GM12878 (cell line): ENCODE results near the gene ACADL. TPM values are rescaled to one million over a fixed set of nuclear protein-coding genes. Genes with fewer than 3 reads are reported as not detected.

ENCODE experiments used
- ATAC-seq: fragments of 200-7000 bp; cut with Tn5 transposase; 3 replicates; pipeline ENCODE4 v1.9.1; 2020; ENCODE audit warnings: mild to moderate bottlenecking, moderate library complexity
- BruUV-seq: library from RNA; stranded (reverse); fragments of 400-500 nt; replicated peaks from 2 replicates; lab custom pipeline; 2021; lab: Mats Ljungman, UMichigan
- CTCF ChIA-PET: fragments of 300-600 bp; sonication (Branson Sonifier 250); formaldehyde crosslinking; extraction: SDS; loops from one replicate; lab custom pipeline; 2021; ENCODE audit warnings: inconsistent platforms; lab: Yijun Ruan, JAX
- POLR2A ChIA-PET: fragments of 350-600 bp; formaldehyde crosslinking; extraction: SDS; loops from one replicate; lab custom pipeline; 2021; ENCODE audit warnings: inconsistent platforms; lab: Charles Lee
- RAD21 ChIA-PET: fragments of 300-600 bp; sonication (Branson Sonifier 250); formaldehyde crosslinking; loops from one replicate; lab custom pipeline; 2023; ENCODE audit warnings: antibody characterized with exemption; ENCODE audit not compliant: unreplicated experiment; lab: Charles Lee
- SMC1A ChIA-PET: fragments of 300-600 bp; sonication (Branson Sonifier 250); formaldehyde crosslinking; loops from one replicate; lab custom pipeline; 2023; ENCODE audit not compliant: unreplicated experiment, uncharacterized antibody; lab: Charles Lee
- DNase-seq: peaks from one replicate; pipeline ENCODE4 v3.0.0-alpha.2; 2011; ENCODE audit warnings: low read depth, low spot score
- FAIRE-seq: peaks from 3 replicates; lab custom pipeline; 2011; peaks lifted over from hg19 to GRCh38; lab: Jason Lieb, UNC
- H2AFZ ChIP-seq: 2 replicates; pipeline ENCODE4 v1.6.0; 2011; ENCODE audit warnings: low read depth, low read length, control low read depth; ENCODE audit not compliant: control insufficient read depth
- H3K27ac ChIP-seq: 2 replicates; pipeline ENCODE4 v1.5.1; 2011; ENCODE audit warnings: control low read depth; ENCODE audit not compliant: control insufficient read depth, insufficient read depth
- H3K27me3 ChIP-seq, 2 experiments: replicated peaks in 1 of 2; 2 replicates each; pipeline versions ENCODE4 v1.6.0 to v1.6.1; 2011; ENCODE audit warnings: low read length in 1 of 2; ENCODE audit not compliant: control insufficient read depth in 2 of 2, insufficient read depth in 2 of 2
- H3K36me3 ChIP-seq, 2 experiments: 2 replicates each; pipeline ENCODE4 v1.5.1; 2011; ENCODE audit warnings: low read length in 1 of 2; ENCODE audit not compliant: control insufficient read depth in 2 of 2, insufficient read depth in 2 of 2
- H3K4me1 ChIP-seq: 2 replicates; pipeline ENCODE4 v1.6.1; 2011; ENCODE audit warnings: mild to moderate bottlenecking, low read length, moderate library complexity, mixed read lengths; ENCODE audit not compliant: control insufficient read depth, insufficient read depth
- H3K4me2 ChIP-seq: 2 replicates; pipeline ENCODE4 v1.6.0; 2011; ENCODE audit warnings: control low read depth; ENCODE audit not compliant: control insufficient read depth, insufficient read depth
- H3K4me3 ChIP-seq: fragments of 200-600 bp; sonication (generic); 2 replicates; pipeline ENCODE4 v1.5.1; 2016
- H3K79me2 ChIP-seq: 2 replicates; pipeline ENCODE4 v1.6.0; 2011; ENCODE audit warnings: low read length; ENCODE audit not compliant: control insufficient read depth, insufficient read depth
- H3K9ac ChIP-seq: 2 replicates; pipeline ENCODE4 v1.8.0; 2011; ENCODE audit warnings: low read length, control low read depth, mixed read lengths; ENCODE audit not compliant: control insufficient read depth, insufficient read depth
- H3K9me3 ChIP-seq: replicated peaks from 3 replicates; pipeline ENCODE4 v1.5.1; 2011; ENCODE audit warnings: mild to moderate bottlenecking, low read length; ENCODE audit not compliant: control insufficient read depth, insufficient read depth
- H4K20me1 ChIP-seq: 2 replicates; pipeline ENCODE4 v1.6.0; 2011; ENCODE audit not compliant: control insufficient read depth, insufficient read depth
- CEBPZ ChIP-seq: fragments of 150-350 bp; IDR thresholded peaks from 2 replicates; pipeline ENCODE4 v1.6.1; 2016; ENCODE audit warnings: low read depth, low read length
- GATAD2B ChIP-seq: fragments of 450-650 bp; conservative IDR thresholded peaks from 2 replicates; pipeline ENCODE4 v1.6.1; 2017; ENCODE audit warnings: low read depth, mild to moderate bottlenecking, moderate library complexity
- IRF5 ChIP-seq: fragments of 450-650 bp; IDR thresholded peaks from 2 replicates; pipeline ENCODE4 v1.6.1; 2017; ENCODE audit warnings: borderline replicate concordance
- MLLT1 ChIP-seq: fragments of 450-650 bp; IDR thresholded peaks from 2 replicates; pipeline ENCODE4 v1.6.1; 2016; ENCODE audit warnings: mild to moderate bottlenecking
- NFYA ChIP-seq: IDR thresholded peaks from 2 replicates; pipeline ENCODE4 v1.6.1; 2011; ENCODE audit warnings: low read depth, mild to moderate bottlenecking, low read length, improper control_type of control experiment, borderline replicate concordance
- NR2F1 ChIP-seq: fragments of 450-650 bp; conservative IDR thresholded peaks from 2 replicates; pipeline ENCODE4 v1.6.1; 2017; ENCODE audit warnings: mild to moderate bottlenecking
- NRF1 ChIP-seq: conservative IDR thresholded peaks from 2 replicates; pipeline ENCODE4 v1.6.1; 2011; ENCODE audit warnings: mild to moderate bottlenecking, low read depth, low read length, improper control_type of control experiment
- PAX5 ChIP-seq: IDR thresholded peaks from 2 replicates; pipeline ENCODE4 v1.6.1; 2011; ENCODE audit warnings: low read depth, low read length, borderline replicate concordance
- PBX3 ChIP-seq: IDR thresholded peaks from 2 replicates; pipeline ENCODE4 v1.6.1; 2011; ENCODE audit warnings: mild to moderate bottlenecking, low read depth, low read length, moderate library complexity; ENCODE audit not compliant: insufficient replicate concordance
- RFX5 ChIP-seq: IDR thresholded peaks from 2 replicates; pipeline ENCODE4 v1.6.1; 2011; ENCODE audit warnings: low read depth, low read length, improper control_type of control experiment
- YY1 ChIP-seq: IDR thresholded peaks from 2 replicates; pipeline ENCODE4 v1.6.1; 2011; ENCODE audit warnings: low read depth, mild to moderate bottlenecking, low read length
- ZBTB40 ChIP-seq: fragments of 450-650 bp; IDR thresholded peaks from 2 replicates; pipeline ENCODE4 v1.6.1; 2016; ENCODE audit warnings: mild to moderate bottlenecking, moderate library complexity, borderline replicate concordance
- WGBS: methylation state at CpG from one replicate; pipeline ENCODE4 v1.1.6; 2016; ENCODE audit warnings: low lambda C conversion rate; ENCODE audit not compliant: insufficient replicate concordance, insufficient coverage; ENCODE audit errors: missing lambda C conversion rate; 5-methylcytosine and 5-hydroxymethylcytosine counted together
- in situ Hi-C: fragments of 300-500 bp; cut with MboI; formaldehyde crosslinking; loops from 9 replicates; pipeline ENCODE4 v1.14.3; 2018; ENCODE audit warnings: mixed read lengths
- intact Hi-C: fragments of 100-400 bp; cut with micrococcal nuclease; formaldehyde crosslinking; loops from one replicate; pipeline ENCODE4 v1.14.2; 2022; ENCODE audit not compliant: unreplicated experiment
- polyA plus RNA-seq, 11 experiments: library from polyadenylated mRNA; depleted of rRNA in 4 of 11; unstranded in 6 of 11; stranded (reverse) in 5 of 11; fragments of >200 nt; fragmentation: Nextera tagmentation in 4 of 11; fragmentation: Illumina TruSeq in 1 of 11; extraction: Ambion mirVana in 4 of 11; extraction: Trizol in 1 of 11; gene quantifications; 1 replicate in 1 of 11; 2 replicates in 10 of 11; pipeline versions ENCODE4 v1.2.1 to v1.2.3, GENCODE V29; 2011 to 2016; ENCODE audit warnings: inconsistent platforms in 2 of 11, missing spikeins in 2 of 11, low read depth in 1 of 11
- total RNA-seq, 4 experiments: library from RNA; depleted of rRNA in 3 of 4; stranded (reverse); fragments of >200 nt in 3 of 4; fragmentation: Illumina TruSeq in 1 of 4; extraction: Trizol in 1 of 4; gene quantifications; 2 replicates each; pipeline versions ENCODE4 v1.2.1 to v1.2.3, GENCODE V29; 2013 to 2021

Gene ACADL
- total and polyA plus RNA-seq, 10 of the 15 experiments (the other 5 are each of a cell fraction or from before 2014, with no cell fraction given), result not detected

- Histone ChIP-seq H3K4me3 (no peak overlapping the region), H4K20me1 (no peaks in the 10 kb centered on the region), H3K79me2 (no peaks in the 10 kb centered on the region), H3K27ac (no peak overlapping the region), H3K27me3 (no peaks in the 10 kb centered on the region), H3K4me2 (no peak overlapping the region), H3K9me3 (no peaks in the 10 kb centered on the region), H3K4me1 (no peaks in the 10 kb centered on the region), H3K9ac (no peak overlapping the region), H2AFZ (no peak overlapping the region), H3K36me3 (no peaks in the 10 kb centered on the region)
- ChIA-PET RAD21 (no interaction called here), CTCF (interaction anchor here (0.8 to 1.6 kb wide), 3 partner anchors 13 to 344 kb away, joined by 4 to 6 read pairs (median 4); no protein-coding TSS in a partner anchor), POLR2A (no interaction called here), SMC1A (interaction anchor here (1.3 kb wide), 1 partner anchor 40 kb away, joined by 3 read pairs; no protein-coding TSS in a partner anchor)
- WGBS, result 98% methylated on average over 3 of the region's 3 CpGs
- DNase-seq (no peak), ATAC-seq (no peak), FAIRE-seq (no peak)
- intact Hi-C loops (no loop called here), in situ Hi-C loops (no loop called here)
- TF ChIP-seq MLLT1 (no peak), YY1 (no peak), CEBPZ (no peak), GATAD2B (no peak), ZBTB40 (no peak), PBX3 (no peak), PAX5 (no peak), NR2F1 (no peak), NFYA (no peak), RFX5 (no peak), IRF5 (no peak), NRF1 (no peak)
- no TSS peak for BruUV-seq
Measured at GRCh38 chr2:210159059-210159458, 66.2 kb downstream of the ACADL start.
